Vagina (tissue), 2 donors: ENCODE data around the gene SIVA1. TPM values are rescaled to one million over a fixed set of nuclear protein-coding genes. Genes with fewer than 3 reads are reported as not detected.

Source experiments
- DNase-seq, 2 donors: peaks; one replicate each; pipeline ENCODE4 v3.0.0-alpha.2; 2017; ENCODE audit errors: extremely low spot score in 2 of 2
- H3K27ac ChIP-seq: fragments of 200-600 bp; sonication (generic); one replicate; pipeline ENCODE4 v1.5.1; 2019
- H3K27me3 ChIP-seq: fragments of 200-600 bp; sonication (generic); one replicate; pipeline ENCODE4 v1.5.1; 2019
- H3K36me3 ChIP-seq, 2 donors: fragments of 200-600 bp; sonication (generic); one replicate each; pipeline ENCODE4 v1.5.1; 2017 to 2019
- H3K4me1 ChIP-seq: fragments of 200-600 bp; sonication (generic); one replicate; pipeline ENCODE4 v1.5.1; 2019
- H3K4me3 ChIP-seq, 2 donors: fragments of 200-600 bp; sonication (generic); 1 replicate in 1 of 2; 2 replicates in 1 of 2; pipeline ENCODE4 v1.5.1; 2016 to 2019
- H3K9me3 ChIP-seq: fragments of 200-600 bp; sonication (generic); one replicate; pipeline ENCODE4 v1.5.1; 2019
- POLR2A ChIP-seq, 2 donors: fragments of 450-650 bp; IDR thresholded peaks; one replicate each; pipeline ENCODE4 v1.6.1; 2017; ENCODE audit warnings: antibody characterized with exemption in 2 of 2, mild to moderate bottlenecking in 2 of 2, moderate library complexity in 2 of 2
- POLR2AphosphoS5 ChIP-seq, 2 donors: sonication (generic); formaldehyde crosslinking; IDR thresholded peaks; one replicate each; pipeline ENCODE4 v1.9.0; 2017; ENCODE audit warnings: antibody characterized with exemption in 2 of 2, mild to moderate bottlenecking in 2 of 2, low read depth in 1 of 2; ENCODE audit not compliant: insufficient read depth in 1 of 2
- intact Hi-C: fragments of 100-400 bp; cut with DNase I; formaldehyde crosslinking; loops from one replicate; pipeline ENCODE4 v1.15.1; 2023
- total RNA-seq: library from RNA; depleted of rRNA; stranded (reverse); fragments of >200 nt; gene quantifications from one replicate; pipeline ENCODE4 v1.2.3, GENCODE V29; 2016
- TF ChIP-seq, protein P1 (sequence below), 3 experiments: fragments of 450-650 bp in 2 of 3; fragments of 200-600 bp in 1 of 3; sonication (generic) in 1 of 3; IDR thresholded peaks; one replicate each; pipeline ENCODE4 v1.5.1; 2017 to 2019; ENCODE audit warnings: antibody characterized with exemption in 3 of 3, mild to moderate bottlenecking in 2 of 3, moderate library complexity in 2 of 3

Gene SIVA1
- total RNA-seq, 1 donor from 2014 or later = 284 TPM

DNA sequence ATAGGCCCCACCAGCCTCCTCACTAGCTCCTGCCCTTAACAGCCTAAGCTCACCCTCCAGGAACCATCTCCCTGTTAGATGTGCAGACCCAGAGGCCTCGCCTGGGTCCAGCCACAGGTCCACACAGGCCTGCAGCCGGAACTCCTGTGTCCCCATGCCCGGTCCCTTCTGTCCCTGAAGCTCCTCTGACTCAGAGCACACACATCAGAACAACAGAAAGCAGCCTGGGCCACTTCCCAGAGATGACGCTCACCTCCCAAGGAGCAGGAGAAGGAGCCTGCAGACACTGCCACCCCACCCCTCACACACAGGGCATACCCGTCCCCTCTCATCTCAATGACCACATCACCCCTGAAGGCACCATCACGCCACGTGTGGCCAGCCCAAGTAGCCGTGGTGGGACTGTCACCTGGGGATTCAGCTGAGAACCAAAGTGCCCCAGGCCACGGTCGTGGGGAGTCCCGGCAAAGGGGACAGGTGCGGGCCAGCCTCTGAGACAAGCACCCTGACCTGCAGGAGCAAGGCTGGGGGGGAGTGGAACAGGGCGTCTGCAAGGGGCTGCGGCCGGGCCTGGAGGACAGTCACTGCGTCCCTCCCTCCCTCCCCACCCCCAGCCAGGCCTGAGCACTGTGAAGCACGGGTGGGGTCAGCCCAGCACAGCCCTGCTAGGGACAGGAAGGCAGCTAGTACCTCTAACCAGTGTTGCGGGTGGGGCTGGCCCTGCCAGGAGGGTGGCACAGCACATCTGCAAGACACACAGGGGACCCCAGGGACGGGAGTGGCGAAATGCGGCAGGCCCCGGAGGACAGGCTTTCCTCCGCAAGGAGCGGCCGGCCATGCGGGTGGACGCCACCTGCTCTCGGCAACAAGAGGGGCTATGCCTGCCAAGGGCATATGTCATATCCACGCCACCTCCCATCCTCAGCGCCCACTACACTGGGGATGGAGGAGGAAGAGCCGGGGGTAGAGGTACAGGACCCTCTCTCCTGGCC is 37.1 kb downstream of the SIVA1 start:
- H3K4me1 ChIP-seq = peaks cover 65% of the 10 kb centered on the region
- H3K27ac ChIP-seq = no peak overlapping the region
- H3K36me3 ChIP-seq = peaks cover 0 to 17% of the 10 kb centered on the region in 2 donors
- H3K4me3 ChIP-seq = no peak overlapping the region
- intact Hi-C loops = loop anchor here (10.0 kb wide), 1 partner anchor 195 kb away; the partner anchor contains the start of gene CLBA1
- no peak for DNase-seq
- no peaks in the 10 kb centered on the region for H3K9me3 ChIP-seq
- H3K27me3 ChIP-seq = no peaks in the 10 kb centered on the region
- TF ChIP-seq, protein P1, sequence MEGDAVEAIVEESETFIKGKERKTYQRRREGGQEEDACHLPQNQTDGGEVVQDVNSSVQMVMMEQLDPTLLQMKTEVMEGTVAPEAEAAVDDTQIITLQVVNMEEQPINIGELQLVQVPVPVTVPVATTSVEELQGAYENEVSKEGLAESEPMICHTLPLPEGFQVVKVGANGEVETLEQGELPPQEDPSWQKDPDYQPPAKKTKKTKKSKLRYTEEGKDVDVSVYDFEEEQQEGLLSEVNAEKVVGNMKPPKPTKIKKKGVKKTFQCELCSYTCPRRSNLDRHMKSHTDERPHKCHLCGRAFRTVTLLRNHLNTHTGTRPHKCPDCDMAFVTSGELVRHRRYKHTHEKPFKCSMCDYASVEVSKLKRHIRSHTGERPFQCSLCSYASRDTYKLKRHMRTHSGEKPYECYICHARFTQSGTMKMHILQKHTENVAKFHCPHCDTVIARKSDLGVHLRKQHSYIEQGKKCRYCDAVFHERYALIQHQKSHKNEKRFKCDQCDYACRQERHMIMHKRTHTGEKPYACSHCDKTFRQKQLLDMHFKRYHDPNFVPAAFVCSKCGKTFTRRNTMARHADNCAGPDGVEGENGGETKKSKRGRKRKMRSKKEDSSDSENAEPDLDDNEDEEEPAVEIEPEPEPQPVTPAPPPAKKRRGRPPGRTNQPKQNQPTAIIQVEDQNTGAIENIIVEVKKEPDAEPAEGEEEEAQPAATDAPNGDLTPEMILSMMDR (IDR thresholded peaks at IDR 0.05) = no peak
- TF ChIP-seq POLR2AphosphoS5 (IDR thresholded peaks at IDR 0.05; ENCODE audit: insufficient read depth in 1 of 2, low read depth in 1 of 2) = no peak
- no peak for TF ChIP-seq POLR2A (IDR thresholded peaks at IDR 0.05)

DNA sequence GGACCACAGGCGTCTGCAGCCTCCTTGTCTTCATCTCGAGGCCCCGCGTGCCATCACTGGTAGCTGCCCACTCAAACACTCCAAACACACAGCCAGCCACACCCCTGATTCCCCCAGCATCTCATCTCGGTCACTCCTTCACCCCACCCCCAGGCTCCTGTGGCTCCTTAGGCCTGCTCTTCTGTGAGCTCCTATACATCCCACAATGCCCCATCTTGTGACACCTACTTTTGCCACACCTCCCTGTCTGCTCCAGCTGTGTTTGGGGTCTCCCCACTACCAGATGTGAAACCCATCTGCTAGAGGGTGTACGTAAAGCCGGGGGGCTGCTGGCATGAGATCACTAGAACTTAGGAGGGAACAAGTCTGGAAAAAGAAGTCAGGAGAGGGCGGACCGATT is 38.5 kb downstream of the SIVA1 start:
- intact Hi-C loops = loop anchor here (10.0 kb wide), 1 partner anchor 193 kb away; the partner anchor contains the start of gene CLBA1
- H3K4me3 ChIP-seq = no peak overlapping the region
- H3K36me3 ChIP-seq = peaks cover 0 to 17% of the 10 kb centered on the region in 2 donors
- no peak for DNase-seq
- no peak overlapping the region for H3K27ac ChIP-seq
- peaks cover 59% of the 10 kb centered on the region for H3K4me1 ChIP-seq
- TF ChIP-seq, protein P1 (IDR thresholded peaks at IDR 0.05) = no peak
- no peak for TF ChIP-seq POLR2A (IDR thresholded peaks at IDR 0.05)
- no peak for TF ChIP-seq POLR2AphosphoS5 (IDR thresholded peaks at IDR 0.05; ENCODE audit: insufficient read depth in 1 of 2, low read depth in 1 of 2)
- no peaks in the 10 kb centered on the region for H3K9me3 ChIP-seq
- H3K27me3 ChIP-seq = no peaks in the 10 kb centered on the region

DNA sequence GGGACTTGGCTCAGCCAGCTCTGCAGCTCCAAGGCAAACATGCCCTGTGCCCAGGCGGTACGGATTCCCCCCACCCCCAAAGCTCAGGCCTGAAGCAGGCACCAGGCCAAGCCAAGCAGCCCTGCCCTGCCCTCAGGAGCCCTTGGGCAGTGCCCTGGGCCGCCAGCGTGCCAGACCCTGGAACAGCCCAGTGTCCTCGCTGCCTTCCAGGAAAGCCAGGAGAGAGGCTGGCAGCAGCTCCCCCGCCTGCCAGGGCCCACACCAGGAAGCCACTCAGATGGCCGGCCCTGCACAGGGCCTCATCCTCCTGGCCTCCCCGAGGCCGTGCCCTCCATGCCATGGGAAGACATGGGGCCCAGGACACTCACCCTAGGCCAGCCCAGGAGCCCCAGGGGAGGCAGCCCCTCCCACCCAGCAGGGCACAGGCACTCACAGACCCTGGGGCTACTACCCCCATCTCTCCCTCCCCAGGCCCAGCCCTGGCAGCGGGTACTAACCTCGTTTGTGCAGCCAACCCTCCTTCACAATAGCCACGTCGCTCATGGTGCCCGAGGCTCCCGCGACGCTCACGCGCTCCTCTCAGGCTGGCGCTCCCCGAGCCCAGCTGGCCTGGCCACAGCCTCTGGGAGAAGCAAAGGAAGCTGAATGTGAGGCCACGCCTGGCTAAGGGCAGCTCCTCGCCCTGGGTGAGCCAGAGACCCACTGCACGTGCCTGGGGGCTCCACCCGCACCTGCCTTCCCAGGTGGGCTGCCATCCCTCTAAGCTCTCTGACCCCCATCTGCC is 39.3 kb downstream of the SIVA1 start:
- Histone ChIP-seq H3K27ac (no peak overlapping the region), H3K4me3 (no peak overlapping the region), H3K36me3 (peaks cover 0 to 17% of the 10 kb centered on the region in 2 donors), H3K4me1 (peaks cover 50% of the 10 kb centered on the region), H3K27me3 (no peaks in the 10 kb centered on the region), H3K9me3 (no peaks in the 10 kb centered on the region)
- TF ChIP-seq POLR2A (IDR thresholded peaks at IDR 0.05) (no peak), POLR2AphosphoS5 (IDR thresholded peaks at IDR 0.05; ENCODE audit: insufficient read depth in 1 of 2, low read depth in 1 of 2) (no peak)
- TF ChIP-seq, protein P1 (IDR thresholded peaks at IDR 0.05) = no peak
- no peak for DNase-seq
- intact Hi-C loops = loop anchor here (10.0 kb wide), 1 partner anchor 193 kb away; the partner anchor contains the start of gene CLBA1

DNA sequence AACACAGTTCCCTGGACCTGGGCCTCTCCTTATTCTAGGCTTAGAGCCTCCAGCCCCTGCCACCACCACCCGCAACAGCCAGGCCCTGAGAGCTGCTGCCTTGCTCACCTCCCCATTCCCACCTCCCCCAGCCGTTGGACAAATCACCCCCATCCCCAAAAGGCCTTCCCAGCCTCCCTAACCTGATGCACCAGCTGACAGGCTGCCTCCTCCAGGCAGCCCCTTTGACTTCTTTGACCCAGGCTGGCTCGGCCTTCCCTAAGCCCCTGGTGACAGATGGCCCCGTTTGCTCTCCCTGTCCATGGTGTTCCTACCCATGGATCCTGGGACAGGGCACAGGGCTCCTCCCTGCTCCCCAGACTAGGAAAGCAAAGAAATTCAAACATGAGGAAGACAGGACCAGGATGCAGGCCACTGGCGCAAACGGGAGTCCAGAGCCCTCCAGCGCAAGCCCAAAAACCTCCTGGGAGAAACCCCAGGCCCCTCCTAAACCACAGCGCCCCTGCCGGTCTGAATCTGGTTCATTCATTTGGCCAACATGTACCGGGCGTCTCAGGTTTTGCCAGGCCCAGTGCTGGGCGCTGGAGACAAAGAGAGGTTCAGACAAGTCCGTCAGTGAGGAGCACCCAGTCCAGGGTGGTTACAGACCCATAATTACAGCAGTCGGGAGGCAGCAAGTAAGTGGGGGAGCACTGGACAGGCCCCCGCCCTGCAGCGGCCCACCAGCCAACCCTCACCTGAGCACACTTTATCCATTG is 40.2 kb downstream of the SIVA1 start:
- intact Hi-C loops = loop anchor here (10.0 kb wide), 1 partner anchor 192 kb away; the partner anchor contains the start of gene CLBA1
- peaks cover 48% of the 10 kb centered on the region for H3K4me1 ChIP-seq
- H3K4me3 ChIP-seq = peak overlapping the region; percentile 80 to 97
- H3K9me3 ChIP-seq = no peaks in the 10 kb centered on the region
- H3K36me3 ChIP-seq = peaks cover 0 to 17% of the 10 kb centered on the region in 2 donors
- no peak overlapping the region for H3K27ac ChIP-seq
- H3K27me3 ChIP-seq = no peaks in the 10 kb centered on the region
- DNase-seq = no peak
- no peak for TF ChIP-seq POLR2A (IDR thresholded peaks at IDR 0.05)
- no peak for TF ChIP-seq POLR2AphosphoS5 (IDR thresholded peaks at IDR 0.05; ENCODE audit: insufficient read depth in 1 of 2, low read depth in 1 of 2)
- TF ChIP-seq, protein P1 (IDR thresholded peaks at IDR 0.05) = no peak
